GM19463 (cell line): ENCODE data around the gene TRO.

Experiments used
- ATAC-seq: cut with Tn5 transposase; IDR thresholded peaks from one replicate; pipeline ENCODE4 v1.9.1; 2021; ENCODE audit warnings: mild to moderate bottlenecking, moderate library complexity; ENCODE audit not compliant: unreplicated experiment

Gene TRO

GRCh38 chrX:54920610-54921426 lies at the start of gene TRO:
TRO (plus strand) TSS chrX:54920824; CDS start chrX:54922247, 1,423 bp downstream.
- peak; percentile 24 for ATAC-seq

DNA sequence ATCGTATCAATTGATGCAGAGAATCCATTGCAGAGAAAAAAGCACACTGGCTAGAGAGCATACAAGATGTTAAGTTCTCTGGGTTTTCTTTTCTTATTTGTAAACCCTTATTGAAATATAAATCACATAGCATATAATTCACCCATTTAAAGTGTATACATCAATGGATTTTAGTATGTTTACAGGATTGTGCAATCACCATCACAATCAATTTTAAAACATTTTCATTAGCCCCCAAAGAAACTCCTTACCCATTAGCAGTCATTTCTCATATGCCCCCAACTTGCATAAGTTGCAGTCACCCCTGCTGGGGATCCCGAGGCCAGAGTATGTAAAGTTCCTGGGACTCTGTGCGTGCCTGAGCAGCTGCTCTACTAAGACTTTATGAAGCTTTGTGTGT lies 34.9 kb upstream of the TRO start:
- ATAC-seq, result no peak

GRCh38 chrX:54891573-54891972 lies 29.1 kb upstream of the TRO start:
- ATAC-seq, result no peak

GRCh38 chrX:54894159-54894558 lies 26.5 kb upstream of the TRO start:
- no peak for ATAC-seq

- no peak for ATAC-seq
Measured at GRCh38 chrX:54909941-54910340, 10.7 kb upstream of the TRO start.

DNA sequence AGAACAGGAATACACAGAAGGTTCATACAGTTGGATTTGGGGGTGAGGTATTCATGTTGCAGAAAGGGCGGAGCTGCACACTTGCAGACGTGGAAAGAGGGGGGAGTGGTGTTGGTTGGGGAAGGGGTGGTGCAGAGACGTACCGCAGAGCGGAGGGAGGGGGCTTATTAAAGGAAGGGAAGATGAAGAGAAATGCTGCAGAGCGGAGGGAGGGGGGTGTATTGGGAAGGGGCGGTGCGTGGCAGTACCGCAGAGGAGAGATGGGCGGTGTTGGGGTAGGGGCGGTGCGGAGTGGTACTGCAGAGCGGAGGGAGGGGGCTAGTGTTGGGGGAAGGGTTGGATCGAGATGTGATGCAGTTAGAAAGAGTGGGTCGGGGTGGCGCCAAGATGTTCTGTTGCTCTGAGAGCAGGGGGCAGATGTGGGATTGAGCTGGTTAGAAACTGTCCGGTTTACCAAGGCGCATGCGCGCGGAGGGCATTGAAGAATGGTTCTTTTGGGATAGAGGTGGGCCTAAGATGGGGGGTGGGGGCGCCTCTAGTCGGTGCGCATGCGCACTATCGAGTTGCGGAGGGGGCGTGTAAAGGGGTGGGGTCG lies 900 bp downstream of the TRO start:
- ATAC-seq, result peak; percentile 64

GRCh38 chrX:54922547-54922946 lies 1.9 kb downstream of the TRO start:
- no peak for ATAC-seq

GRCh38 chrX:54923376-54923775 lies 2.8 kb downstream of the TRO start:
- ATAC-seq, result no peak

DNA sequence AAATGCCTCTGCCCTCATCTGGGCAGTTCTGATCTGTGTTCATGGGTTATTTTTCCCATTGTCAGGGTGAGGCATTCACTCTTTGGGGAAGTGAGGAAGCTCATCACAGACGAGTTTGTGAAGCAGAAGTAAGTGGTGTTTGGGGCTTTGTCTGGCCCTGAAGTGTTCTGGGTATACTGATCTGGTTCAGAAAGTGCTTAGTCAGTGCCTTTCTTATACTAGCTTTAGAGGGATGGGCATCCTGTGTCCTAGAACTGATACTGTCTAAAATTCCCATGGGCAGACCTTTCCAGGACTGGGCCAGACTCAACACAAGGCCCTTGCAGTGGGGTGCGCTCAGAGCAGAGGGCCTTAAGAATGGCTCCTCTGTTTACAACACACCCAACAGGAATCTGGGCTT lies 6.4 kb downstream of the TRO start:
- no peak for ATAC-seq

DNA sequence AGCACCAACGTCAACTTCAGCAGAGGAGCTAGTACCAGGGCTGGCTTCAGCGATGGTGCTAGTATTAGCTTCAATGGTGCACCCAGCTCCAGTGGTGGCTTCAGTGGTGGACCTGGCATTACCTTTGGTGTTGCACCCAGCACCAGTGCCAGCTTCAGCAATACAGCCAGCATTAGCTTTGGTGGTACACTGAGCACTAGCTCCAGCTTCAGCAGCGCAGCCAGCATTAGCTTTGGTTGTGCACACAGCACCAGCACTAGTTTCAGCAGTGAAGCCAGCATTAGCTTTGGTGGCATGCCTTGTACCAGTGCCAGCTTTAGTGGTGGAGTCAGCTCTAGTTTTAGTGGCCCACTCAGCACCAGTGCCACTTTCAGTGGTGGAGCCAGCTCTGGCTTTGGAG lies 8.3 kb downstream of the TRO start:
- no peak for ATAC-seq

DNA sequence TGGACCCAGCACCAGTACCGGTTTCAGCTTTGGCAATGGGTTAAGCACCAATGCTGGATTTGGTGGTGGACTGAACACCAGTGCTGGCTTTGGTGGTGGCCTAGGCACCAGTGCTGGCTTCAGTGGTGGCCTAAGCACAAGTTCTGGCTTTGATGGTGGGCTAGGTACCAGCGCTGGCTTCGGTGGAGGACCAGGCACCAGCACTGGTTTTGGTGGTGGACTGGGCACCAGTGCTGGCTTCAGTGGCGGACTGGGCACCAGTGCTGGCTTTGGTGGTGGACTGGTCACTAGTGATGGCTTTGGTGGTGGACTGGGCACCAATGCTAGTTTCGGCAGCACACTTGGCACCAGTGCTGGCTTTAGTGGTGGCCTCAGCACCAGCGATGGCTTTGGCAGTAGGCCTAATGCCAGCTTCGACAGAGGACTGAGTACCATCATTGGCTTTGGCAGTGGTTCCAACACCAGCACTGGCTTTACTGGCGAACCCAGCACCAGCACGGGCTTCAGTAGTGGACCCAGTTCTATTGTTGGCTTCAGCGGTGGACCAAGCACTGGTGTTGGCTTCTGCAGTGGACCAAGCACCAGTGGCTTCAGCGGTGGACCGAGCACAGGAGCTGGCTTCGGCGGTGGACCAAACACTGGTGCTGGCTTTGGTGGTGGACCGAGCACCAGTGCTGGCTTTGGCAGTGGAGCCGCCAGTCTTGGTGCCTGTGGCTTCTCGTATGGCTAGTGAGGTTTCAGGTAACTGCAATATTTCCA lies 9.8 kb downstream of the TRO start:
- no peak for ATAC-seq

DNA sequence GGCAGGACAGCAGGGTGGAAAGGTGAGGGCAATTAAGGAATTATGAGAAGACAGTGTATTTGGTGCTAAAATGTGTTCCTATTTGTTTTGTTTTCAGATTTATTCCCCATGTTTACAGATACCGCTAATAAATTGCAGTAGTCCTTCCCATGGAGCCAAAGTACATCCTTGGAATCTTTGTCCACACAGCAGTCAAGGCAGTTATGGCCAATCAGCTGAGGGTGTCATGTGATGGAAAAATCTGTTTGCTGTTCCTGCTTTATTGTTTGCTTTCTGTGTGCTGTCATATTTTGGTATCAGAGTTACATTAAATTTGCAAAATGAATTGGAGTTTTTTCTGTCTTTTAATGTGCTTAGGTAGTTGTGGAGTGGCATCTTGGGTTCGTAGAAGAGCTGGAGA lies 10.5 kb downstream of the TRO start:
- no peak for ATAC-seq

DNA sequence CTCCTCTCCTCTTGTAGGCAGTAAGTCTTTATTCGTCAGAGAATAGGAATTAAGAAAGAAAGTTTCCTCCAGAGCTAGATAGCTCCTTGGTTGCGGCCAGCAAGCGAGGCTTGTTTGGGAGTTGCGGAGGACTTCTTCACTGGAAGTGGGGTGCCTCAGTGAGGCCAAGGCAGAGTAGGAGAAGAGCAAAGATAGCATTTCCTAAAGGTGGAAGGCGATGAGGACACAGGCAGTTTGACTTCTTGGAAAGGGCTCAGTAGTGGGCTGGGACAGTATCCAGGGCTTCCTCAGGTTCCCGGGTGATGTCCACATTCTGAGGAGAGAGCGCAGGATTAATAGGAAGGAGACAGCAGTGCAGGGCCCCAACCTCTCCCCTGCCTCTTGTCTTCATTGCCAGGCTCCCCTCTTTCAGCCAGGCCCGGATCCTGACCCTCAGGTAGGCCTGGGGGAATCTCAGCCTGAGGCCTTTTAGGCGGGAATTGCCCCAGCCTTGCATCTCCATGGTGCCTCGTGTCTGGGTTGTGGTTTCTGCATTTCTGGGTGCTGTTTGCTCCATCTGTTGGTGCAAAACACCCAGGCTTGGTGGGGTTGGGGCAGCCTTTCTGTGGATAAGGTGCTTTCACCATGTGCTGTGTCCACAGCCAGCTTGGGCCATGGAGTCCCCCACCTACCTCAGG lies 12.7 kb downstream of the TRO start:
- ATAC-seq, result no peak

DNA sequence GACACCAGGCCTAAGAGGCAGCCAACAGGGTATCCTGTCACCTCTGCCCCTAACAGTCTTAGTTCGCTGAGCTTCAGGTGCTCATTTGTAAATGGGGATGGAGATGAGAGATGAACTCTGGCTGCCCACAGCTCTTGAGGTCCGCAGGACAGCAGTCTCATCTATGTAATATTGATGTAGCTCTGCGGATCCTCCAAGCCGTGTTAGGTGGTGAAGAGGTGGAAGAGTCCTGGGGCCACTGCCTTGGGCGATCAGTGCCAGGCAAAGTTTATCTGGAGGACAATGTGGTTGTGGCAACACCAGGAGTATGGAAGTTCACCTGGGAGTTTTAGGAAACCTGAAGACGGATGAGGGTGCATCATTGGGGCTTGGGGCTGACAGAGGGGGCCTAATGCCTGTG lies 13.4 kb downstream of the TRO start:
- no peak for ATAC-seq

DNA sequence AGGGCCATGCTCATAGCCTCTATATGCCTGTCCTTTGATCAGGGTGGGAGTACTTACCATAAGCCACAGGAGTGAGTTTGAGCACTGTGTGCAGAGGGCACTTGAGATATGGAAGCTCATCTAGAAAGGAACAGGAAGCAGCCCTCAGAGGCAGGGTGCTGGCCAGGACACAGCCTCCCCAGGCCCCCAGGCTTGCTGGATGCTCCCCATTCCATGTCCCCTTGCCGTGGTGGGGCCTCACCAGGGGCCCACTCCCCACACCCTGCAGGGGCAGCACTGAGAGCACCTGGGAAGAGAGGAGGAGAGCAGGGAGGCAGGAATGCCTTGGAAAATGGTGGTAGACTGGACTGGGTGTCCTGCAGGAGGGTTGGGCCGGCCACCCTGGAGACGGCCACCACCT lies 14.3 kb downstream of the TRO start:
- ATAC-seq, result no peak

DNA sequence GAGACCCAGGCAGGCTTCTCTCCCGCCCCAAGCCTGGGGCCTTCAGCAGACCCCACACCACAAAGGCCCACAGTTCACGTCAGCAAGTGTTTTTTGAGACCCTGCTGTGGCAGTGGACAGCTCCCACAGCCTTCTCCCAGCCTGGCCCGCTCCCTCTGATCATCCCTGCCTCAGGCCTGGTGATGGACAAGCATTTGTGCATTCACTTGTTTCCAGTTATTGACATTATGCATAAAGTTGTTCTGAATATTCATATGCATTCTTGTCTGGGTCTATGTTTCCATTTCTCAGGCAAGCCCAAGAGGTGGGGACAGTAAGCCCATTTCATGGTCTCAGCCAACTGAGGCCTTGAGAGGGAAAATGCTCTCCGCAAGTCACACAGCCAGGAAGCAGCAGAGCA lies 14.7 kb downstream of the TRO start:
- no peak for ATAC-seq

DNA sequence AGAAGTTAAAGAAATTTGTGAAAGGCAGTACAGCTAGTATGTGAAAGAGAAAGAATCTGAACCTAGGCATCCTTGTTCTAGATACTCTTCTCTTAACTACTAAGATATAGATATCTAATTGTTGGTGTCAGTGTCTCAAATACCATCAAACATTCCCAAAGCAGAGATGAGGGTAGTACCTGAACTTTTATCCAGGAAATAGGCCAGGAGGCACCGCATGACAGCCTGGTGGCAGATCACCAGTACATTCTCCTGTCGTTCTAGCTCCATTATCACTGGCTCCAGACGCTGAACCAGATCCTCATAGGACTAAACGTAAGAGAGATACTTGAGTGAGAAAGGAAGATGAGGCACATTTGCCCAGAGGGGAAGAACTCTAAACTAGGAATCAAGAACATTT lies 16.8 kb downstream of the TRO start:
- ATAC-seq, result no peak

DNA sequence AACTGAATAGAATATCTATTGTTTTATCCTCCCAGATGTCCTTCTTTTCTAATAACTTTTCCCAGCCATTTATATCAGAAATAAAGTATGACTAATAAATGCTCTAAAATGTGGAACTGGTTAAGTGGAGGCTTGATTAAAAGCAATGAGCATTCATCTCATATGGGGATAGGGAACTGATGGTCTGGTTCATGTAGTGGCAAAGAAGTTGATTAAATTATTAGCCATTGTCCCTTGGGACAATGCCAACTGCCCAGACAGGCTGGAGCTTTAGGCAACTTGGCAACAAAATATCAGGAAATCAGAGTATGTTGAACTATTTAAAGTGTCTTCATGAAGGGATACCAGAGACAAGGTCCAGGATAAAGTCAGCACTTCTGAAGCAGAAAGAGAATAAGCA lies 24.2 kb downstream of the TRO start:
- ATAC-seq, result no peak

- no peak for ATAC-seq
Measured at GRCh38 chrX:54945224-54945623, 24.6 kb downstream of the TRO start.

- no peak for ATAC-seq
Measured at GRCh38 chrX:54950730-54951375, 30.2 kb downstream of the TRO start.

DNA sequence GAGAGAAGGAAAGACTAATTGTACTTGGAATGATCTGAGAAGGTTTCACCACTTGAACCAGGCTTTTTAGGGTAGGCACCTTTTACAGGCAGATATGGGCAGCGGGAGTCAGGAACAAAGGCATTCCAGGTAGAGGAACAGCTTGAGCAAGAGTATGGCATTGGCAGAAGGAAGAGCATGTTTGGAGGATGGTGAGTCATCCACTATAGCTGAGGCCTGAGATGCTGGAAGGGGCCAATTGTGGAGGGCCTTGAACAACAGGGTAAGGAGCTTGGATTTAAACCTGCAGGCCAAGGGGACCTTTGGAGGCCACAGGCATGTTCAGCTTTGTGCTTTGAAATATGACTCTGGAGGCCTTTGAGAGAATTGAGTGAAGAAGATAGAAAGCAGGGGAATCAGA lies 41.1 kb downstream of the TRO start:
- ATAC-seq, result no peak
